BLaER1 treated with 17β-estradiol and CSF1 and Interleukin-3, amounts not matched to agents 10 nM and 100 nM (cell line): Measurements from ENCODE around the gene WNT9B.

ENCODE experiments used
- H3K27ac ChIP-seq, 11 experiments: shearing (Covaris generic); formaldehyde crosslinking; 2 replicates each; pipeline ENCODE4 v1.8.1; 2022
- H3K27me3 ChIP-seq, 11 experiments: shearing (Covaris generic); formaldehyde crosslinking; 2 replicates each; pipeline ENCODE4 v1.8.1; 2022
- H3K36me3 ChIP-seq, 11 experiments: shearing (Covaris generic); formaldehyde crosslinking; 2 replicates each; pipeline ENCODE4 v1.8.1; 2022
- H3K4me1 ChIP-seq, 10 experiments: shearing (Covaris generic); formaldehyde crosslinking; 2 replicates each; pipeline ENCODE4 v1.8.1; 2022
- H3K4me2 ChIP-seq, 11 experiments: shearing (Covaris generic); formaldehyde crosslinking; 2 replicates each; pipeline ENCODE4 v1.8.1; 2022
- H3K4me3 ChIP-seq, 10 experiments: shearing (Covaris generic); formaldehyde crosslinking; 2 replicates each; pipeline ENCODE4 v1.8.1; 2022
- H3K9ac ChIP-seq, 11 experiments: shearing (Covaris generic); formaldehyde crosslinking; 2 replicates each; pipeline ENCODE4 v1.8.1; 2022
- H3K9me3 ChIP-seq, 11 experiments: shearing (Covaris generic); formaldehyde crosslinking; replicated peaks in 1 of 11; 2 replicates each; pipeline ENCODE4 v1.8.1; 2022
- H4K20me1 ChIP-seq, 11 experiments: shearing (Covaris generic); formaldehyde crosslinking; 2 replicates each; pipeline ENCODE4 v1.8.1; 2022
- Cebpa-rat ChIP-seq, 11 experiments: shearing (Covaris generic); IDR thresholded peaks; 2 replicates each; pipeline ENCODE4 v1.8.1; 2022

Gene WNT9B

DNA sequence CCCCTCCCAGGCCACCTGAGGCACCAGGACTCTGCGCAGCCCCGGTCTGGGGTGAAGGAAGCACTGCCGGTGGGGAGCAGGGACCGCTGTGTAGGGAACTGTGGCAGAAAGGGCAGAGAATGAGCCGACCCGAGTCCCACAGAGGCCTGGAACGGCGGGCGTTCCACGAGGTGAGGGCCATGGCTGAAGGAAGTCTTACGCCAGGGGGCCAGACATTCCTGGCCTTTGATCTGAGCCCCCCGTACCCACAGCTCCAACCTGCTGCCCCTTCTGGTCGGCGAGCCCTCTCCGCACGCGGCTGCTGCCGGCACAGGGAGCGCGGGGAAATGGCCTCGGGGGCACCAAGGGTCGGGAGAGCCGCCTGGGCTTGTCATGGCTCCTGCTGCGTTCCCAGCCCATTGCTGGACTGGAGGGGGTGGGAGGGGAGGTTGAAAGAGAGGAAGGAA is 31.5 kb upstream of the WNT9B start:
- Histone ChIP-seq H3K27me3 (peaks cover 74 to 83% (median 79%) of the 10 kb centered on the region in 11 experiments), H3K4me3 (peak overlapping the region in 1 of 10 experiments; percentile 67; a peak in 3 of 20 replicates), H3K4me1 (peaks cover 6 to 19% (median 15%) of the 10 kb centered on the region in 10 experiments; a peak in 18 of 20 replicates), H4K20me1 (peaks cover 0 to 59% (median 20%) of the 10 kb centered on the region in 11 experiments; a peak in 16 of 22 replicates), H3K27ac (no peak overlapping the region), H3K9me3 (peaks cover 0 to 8% (median 0%) of the 10 kb centered on the region in 11 experiments; a peak in 1 of 22 replicates), H3K9ac (no peak overlapping the region), H3K4me2 (peak overlapping the region in 6 of 11 experiments; percentile 70 to 98 (median 87); a peak in 8 of 22 replicates), H3K36me3 (no peaks in the 10 kb centered on the region)
- no peak for TF ChIP-seq Cebpa-rat (IDR thresholded peaks at IDR 0.05)

DNA sequence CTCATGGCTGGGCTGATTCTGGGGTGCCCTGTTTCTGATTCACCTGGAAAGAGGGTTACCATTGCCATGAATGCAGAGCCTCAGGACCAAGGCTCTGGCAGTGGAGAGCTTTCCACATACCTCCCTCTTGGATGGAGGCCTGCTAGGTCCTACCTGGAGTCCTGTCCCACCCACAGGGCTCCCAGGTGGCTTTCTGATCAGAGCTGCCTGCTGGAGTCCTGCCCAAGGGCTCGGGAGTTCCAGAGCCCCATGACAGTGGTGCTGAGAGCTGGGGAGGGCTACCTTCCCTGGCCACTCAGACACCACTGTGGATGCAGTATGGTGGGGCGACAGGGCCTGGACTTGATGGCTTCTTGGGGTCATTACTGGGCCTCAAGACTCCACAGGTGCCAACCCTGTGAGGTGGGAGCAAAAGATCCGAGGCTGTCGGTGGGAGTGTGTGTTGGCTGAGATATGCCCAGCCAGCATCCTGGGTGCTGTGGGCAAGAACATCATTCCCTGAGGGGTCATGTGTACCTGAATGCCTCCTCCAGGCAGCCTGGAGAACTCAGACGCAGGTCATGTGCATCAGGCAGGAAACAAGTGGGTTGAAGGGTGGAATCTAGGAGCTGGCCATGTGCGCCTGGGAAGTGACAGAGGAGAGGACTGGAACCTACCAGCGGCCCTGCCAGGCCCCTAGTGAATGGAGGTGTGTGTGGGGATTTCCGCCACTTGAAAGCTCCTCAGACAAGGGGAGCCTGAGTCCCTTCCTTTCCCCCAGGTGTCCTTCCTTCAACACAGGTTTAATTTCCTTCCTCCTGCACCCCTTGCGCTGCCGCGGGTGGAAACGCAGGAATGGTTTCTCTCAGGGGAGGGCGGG is 30.6 kb upstream of the WNT9B start:
- no peak for TF ChIP-seq Cebpa-rat (IDR thresholded peaks at IDR 0.05)
- Histone ChIP-seq H3K4me2 (no peak overlapping the region), H4K20me1 (peaks cover 0 to 55% (median 20%) of the 10 kb centered on the region in 11 experiments; a peak in 16 of 22 replicates), H3K9ac (no peak overlapping the region), H3K27me3 (peaks cover 70 to 74% (median 70%) of the 10 kb centered on the region in 11 experiments), H3K4me1 (peaks cover 6 to 19% (median 15%) of the 10 kb centered on the region in 10 experiments; a peak in 18 of 20 replicates), H3K27ac (no peak overlapping the region), H3K4me3 (no peak overlapping the region), H3K36me3 (no peaks in the 10 kb centered on the region), H3K9me3 (peaks cover 0 to 8% (median 0%) of the 10 kb centered on the region in 11 experiments; a peak in 1 of 22 replicates)

DNA sequence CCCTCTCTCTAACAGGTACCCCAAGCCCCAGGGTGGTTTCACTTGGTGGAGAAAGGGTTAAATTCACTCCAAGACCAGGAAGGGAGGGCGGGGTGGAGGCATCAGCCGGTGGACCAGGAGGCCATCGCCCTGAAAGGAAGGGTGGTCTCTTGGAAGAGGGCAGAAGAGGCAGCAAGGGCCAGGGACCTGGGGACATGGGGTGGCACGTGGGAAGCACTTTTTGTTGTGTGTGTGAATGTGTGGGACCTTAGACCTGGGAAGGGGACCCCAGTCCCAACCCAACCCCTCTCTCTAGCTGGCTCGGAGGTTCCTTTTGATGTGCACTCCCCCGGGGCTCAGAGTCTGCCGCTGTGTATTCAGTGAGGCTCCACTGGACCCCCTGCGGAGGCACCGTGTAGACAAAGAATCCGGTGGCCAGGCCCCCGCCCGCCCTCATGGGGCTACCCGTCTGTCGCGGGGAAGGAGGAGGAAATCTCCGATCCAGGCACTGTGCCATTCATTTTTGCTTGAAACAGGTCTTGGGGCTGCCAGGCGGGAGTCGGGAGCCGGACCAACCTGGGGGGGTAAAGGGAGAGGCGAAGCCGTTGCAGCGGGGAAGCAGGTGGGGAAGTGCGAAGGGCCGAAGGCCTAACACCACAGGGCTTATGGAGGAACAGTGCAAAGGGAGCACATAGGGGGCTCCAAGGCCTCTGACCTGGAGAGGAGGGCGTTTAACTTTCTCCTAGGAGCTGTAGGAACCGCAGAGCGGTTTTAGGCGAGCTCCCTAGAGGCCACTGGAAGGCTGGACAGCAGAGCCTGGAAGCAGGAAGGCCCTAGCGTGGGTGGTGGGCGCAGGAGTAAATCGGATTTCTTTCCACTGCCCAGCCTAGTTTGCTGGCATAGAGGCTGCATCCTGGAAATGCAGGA is 29.6 kb upstream of the WNT9B start:
- no peak overlapping the region for H3K4me2 ChIP-seq
- no peak for TF ChIP-seq Cebpa-rat (IDR thresholded peaks at IDR 0.05)
- peaks cover 60 to 65% (median 61%) of the 10 kb centered on the region in 11 experiments for H3K27me3 ChIP-seq
- H4K20me1 ChIP-seq, result peaks cover 0 to 54% (median 20%) of the 10 kb centered on the region in 11 experiments; a peak in 16 of 22 replicates
- H3K27ac ChIP-seq, result no peak overlapping the region
- H3K9ac ChIP-seq, result no peak overlapping the region
- H3K4me3 ChIP-seq, result no peak overlapping the region
- H3K4me1 ChIP-seq, result peaks cover 6 to 19% (median 15%) of the 10 kb centered on the region in 10 experiments; a peak in 18 of 20 replicates
- H3K36me3 ChIP-seq, result no peaks in the 10 kb centered on the region
- peaks cover 0 to 8% (median 0%) of the 10 kb centered on the region in 11 experiments; a peak in 1 of 22 replicates for H3K9me3 ChIP-seq

DNA sequence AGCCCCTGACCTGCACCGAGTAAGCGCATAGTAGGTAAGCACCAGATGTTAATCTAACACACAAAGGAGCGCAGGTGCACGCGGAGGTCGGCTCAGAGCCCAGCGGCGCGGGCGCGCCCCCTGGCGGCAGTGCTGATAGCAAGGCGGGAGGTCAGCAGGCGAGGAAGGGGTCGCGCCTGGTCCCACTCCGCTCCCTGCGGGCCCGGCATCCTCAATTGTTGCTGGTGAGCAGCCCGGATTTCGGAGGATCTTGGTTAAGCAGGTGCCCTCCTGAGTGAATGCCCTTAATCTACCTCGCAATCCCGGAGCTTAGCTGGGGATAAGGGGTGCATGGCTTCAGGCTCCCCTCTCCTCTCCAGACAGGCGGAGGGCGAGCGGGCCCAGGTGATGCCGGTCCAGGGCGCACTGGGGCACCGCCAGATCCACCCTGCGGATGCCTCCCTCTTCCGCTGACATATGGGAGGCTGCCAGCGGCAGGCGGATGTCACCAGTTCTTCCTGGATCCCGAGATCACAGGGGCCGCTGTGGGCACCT is 28.9 kb upstream of the WNT9B start:
- H3K27ac ChIP-seq, result no peak overlapping the region
- H3K4me2 ChIP-seq, result no peak overlapping the region
- H3K9ac ChIP-seq, result no peak overlapping the region

DNA sequence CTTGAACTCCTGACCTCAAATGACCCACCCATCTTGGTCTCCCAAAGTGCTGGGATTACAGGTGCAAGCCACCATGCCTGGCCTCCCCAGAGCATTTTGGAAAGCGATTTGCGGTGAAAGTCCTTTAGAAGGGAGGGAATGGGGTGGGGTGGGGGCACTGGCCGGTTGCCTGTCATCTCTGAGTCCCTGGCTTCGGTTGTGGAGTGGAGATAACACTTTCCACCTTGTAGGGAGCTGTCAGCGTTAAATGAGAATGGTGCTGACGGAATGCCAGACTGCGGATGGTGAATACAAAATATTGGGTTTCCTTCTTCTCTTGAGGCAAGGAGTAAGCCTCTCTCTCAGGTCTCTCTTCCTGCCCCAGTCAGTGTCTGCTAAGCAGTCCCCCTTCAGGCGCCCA is 27.7 kb upstream of the WNT9B start:
- H3K27me3 ChIP-seq, result peaks cover 41 to 46% (median 41%) of the 10 kb centered on the region in 11 experiments
- H3K9me3 ChIP-seq, result peaks cover 0 to 8% (median 0%) of the 10 kb centered on the region in 11 experiments; a peak in 1 of 22 replicates
- H3K9ac ChIP-seq, result no peak overlapping the region
- no peaks in the 10 kb centered on the region for H3K36me3 ChIP-seq
- H3K4me2 ChIP-seq, result no peak overlapping the region
- H3K4me3 ChIP-seq, result no peak overlapping the region
- peaks cover 0 to 40% (median 20%) of the 10 kb centered on the region in 11 experiments; a peak in 16 of 22 replicates for H4K20me1 ChIP-seq
- TF ChIP-seq Cebpa-rat (IDR thresholded peaks at IDR 0.05), result no peak
- H3K4me1 ChIP-seq, result peaks cover 6 to 15% (median 11%) of the 10 kb centered on the region in 10 experiments; a peak in 18 of 20 replicates
- H3K27ac ChIP-seq, result no peak overlapping the region

More for the DNA sequence above, 28.9 kb upstream of the WNT9B start:
- H3K36me3 ChIP-seq, result no peaks in the 10 kb centered on the region
- no peak for TF ChIP-seq Cebpa-rat (IDR thresholded peaks at IDR 0.05)
- peaks cover 53 to 58% (median 53%) of the 10 kb centered on the region in 11 experiments for H3K27me3 ChIP-seq
- peaks cover 0 to 47% (median 20%) of the 10 kb centered on the region in 11 experiments; a peak in 16 of 22 replicates for H4K20me1 ChIP-seq
- H3K9me3 ChIP-seq, result peaks cover 0 to 8% (median 0%) of the 10 kb centered on the region in 11 experiments; a peak in 1 of 22 replicates
- H3K4me3 ChIP-seq, result no peak overlapping the region
- peaks cover 6 to 19% (median 15%) of the 10 kb centered on the region in 10 experiments; a peak in 18 of 20 replicates for H3K4me1 ChIP-seq

DNA sequence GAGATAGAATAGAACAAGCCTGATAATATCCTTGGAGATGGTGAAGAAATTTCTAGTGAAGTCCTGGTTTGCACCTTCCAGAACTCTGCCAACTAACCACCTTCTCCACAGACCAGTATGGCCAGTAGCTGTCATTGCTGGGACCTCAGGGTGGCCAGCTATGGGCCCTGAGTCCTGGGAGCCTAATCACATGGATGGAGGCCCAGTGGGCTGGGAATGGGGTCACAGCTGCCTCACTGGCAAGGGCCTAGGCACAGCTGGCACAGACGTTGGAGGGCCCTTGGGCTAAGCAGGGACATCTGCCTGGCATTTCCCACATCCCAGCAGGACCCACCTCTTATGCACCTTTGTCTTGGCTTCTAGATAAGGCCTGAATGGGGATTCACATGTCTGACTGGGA is 25.3 kb upstream of the WNT9B start:
- Histone ChIP-seq H3K9me3 (peaks cover 0 to 8% (median 0%) of the 10 kb centered on the region in 11 experiments; a peak in 1 of 22 replicates), H3K27ac (no peak overlapping the region), H3K27me3 (peaks cover 17 to 21% (median 17%) of the 10 kb centered on the region in 11 experiments), H3K4me3 (no peak overlapping the region), H3K4me1 (peaks cover 0 to 8% (median 0%) of the 10 kb centered on the region in 10 experiments; a peak in 3 of 20 replicates), H3K9ac (no peak overlapping the region), H3K4me2 (no peak overlapping the region), H4K20me1 (peaks cover 0 to 16% (median 3%) of the 10 kb centered on the region in 11 experiments; a peak in 10 of 22 replicates), H3K36me3 (no peaks in the 10 kb centered on the region)
- TF ChIP-seq Cebpa-rat (IDR thresholded peaks at IDR 0.05), result no peak

DNA sequence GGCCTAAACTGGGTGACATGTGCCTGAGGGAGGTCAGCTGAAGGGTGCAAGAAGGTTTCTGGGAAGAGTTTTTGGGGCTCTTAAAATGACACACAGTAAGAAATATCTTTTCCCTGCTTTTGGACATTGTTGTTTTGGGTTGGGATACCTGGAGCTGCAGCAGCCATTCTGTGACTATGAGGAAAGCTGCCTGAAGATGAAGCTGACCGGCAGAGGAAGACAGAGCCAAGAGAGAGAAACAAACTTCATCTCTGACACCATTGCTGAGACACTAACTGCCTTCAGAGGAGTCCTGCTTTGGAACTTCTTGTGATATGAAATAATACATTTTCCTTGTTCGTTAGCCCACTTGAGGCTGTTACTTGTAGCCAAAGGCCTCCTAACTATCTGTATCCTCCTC is 24.1 kb upstream of the WNT9B start:
- H3K4me1 ChIP-seq, result peaks cover 0 to 8% (median 0%) of the 10 kb centered on the region in 10 experiments; a peak in 3 of 20 replicates
- no peak overlapping the region for H3K9ac ChIP-seq
- peaks cover 5 to 10% (median 5%) of the 10 kb centered on the region in 11 experiments for H3K27me3 ChIP-seq
- no peak overlapping the region for H3K4me2 ChIP-seq
- peaks cover 0 to 3% (median 0%) of the 10 kb centered on the region in 11 experiments; a peak in 1 of 22 replicates for H3K9me3 ChIP-seq
- H4K20me1 ChIP-seq, result peaks cover 0 to 4% (median 0%) of the 10 kb centered on the region in 11 experiments; a peak in 3 of 22 replicates
- H3K36me3 ChIP-seq, result no peaks in the 10 kb centered on the region
- H3K4me3 ChIP-seq, result no peak overlapping the region
- H3K27ac ChIP-seq, result no peak overlapping the region
- no peak for TF ChIP-seq Cebpa-rat (IDR thresholded peaks at IDR 0.05)
